PC-3 (cell line): ENCODE data around the gene LIN7B. TPM values are rescaled to one million over a fixed set of nuclear protein-coding genes. Genes with fewer than 3 reads are reported as not detected.

Experiments
- ATAC-seq: fragments of 200-7000 bp; cut with Tn5 transposase; 2 replicates; pipeline ENCODE4 v1.9.1; 2020; ENCODE audit warnings: mild to moderate bottlenecking, moderate library complexity
- BruUV-seq: library from RNA; stranded (reverse); fragments of 400-500 nt; replicated peaks from 2 replicates; lab custom pipeline; 2021; lab: Mats Ljungman, UMichigan
- CTCF ChIA-PET: fragments of 300-600 bp; sonication (Branson Sonifier 250); formaldehyde crosslinking; loops from one replicate; lab custom pipeline; 2022; ENCODE audit warnings: antibody characterized with exemption; lab: Charles Lee
- POLR2A ChIA-PET: fragments of 300-600 bp; sonication (Branson Sonifier 250); formaldehyde crosslinking; loops from one replicate; lab custom pipeline; 2022; ENCODE audit warnings: antibody characterized with exemption; ENCODE audit not compliant: unreplicated experiment; lab: Charles Lee
- DNase-seq: peaks from one replicate; pipeline ENCODE4 v3.0.0-alpha.2; 2015
- H2AFZ ChIP-seq: fragments of 300-600 bp; sonication (generic); 2 replicates; pipeline ENCODE4 v1.6.0; 2016; ENCODE audit warnings: antibody characterized with exemption, low read length
- H3F3A ChIP-seq: fragments of 300-600 bp; sonication (generic); one replicate; pipeline ENCODE4 v1.6.0; 2017; ENCODE audit warnings: antibody characterized with exemption, low read length, control low read depth, mild to moderate bottlenecking; ENCODE audit not compliant: unreplicated experiment
- H3K27ac ChIP-seq: fragments of 300-600 bp; sonication (generic); 2 replicates; pipeline ENCODE4 v1.5.1; 2016; ENCODE audit warnings: mild to moderate bottlenecking, low read length
- H3K27me3 ChIP-seq: fragments of 300-600 bp; sonication (generic); 2 replicates; pipeline ENCODE4 v1.6.1; 2016; ENCODE audit warnings: low read length, mixed read lengths
- H3K36me3 ChIP-seq: fragments of 300-600 bp; sonication (generic); 2 replicates; pipeline ENCODE4 v1.6.1; 2016; ENCODE audit warnings: low read depth, mixed run types, low read length, mixed read lengths
- H3K4me1 ChIP-seq: fragments of 300-600 bp; sonication (generic); 2 replicates; pipeline ENCODE4 v1.5.1; 2016; ENCODE audit warnings: low read length; ENCODE audit not compliant: insufficient read depth
- H3K4me2 ChIP-seq: fragments of 300-600 bp; sonication (generic); 2 replicates; pipeline ENCODE4 v1.6.0; 2016; ENCODE audit warnings: low read length
- H3K4me3 ChIP-seq: fragments of 300-600 bp; sonication (generic); 2 replicates; pipeline ENCODE4 v1.5.1; 2016; ENCODE audit warnings: mild to moderate bottlenecking, low read length, mixed read lengths
- H3K79me2 ChIP-seq: fragments of 300-600 bp; sonication (generic); 2 replicates; pipeline ENCODE4 v1.6.1; 2017; ENCODE audit warnings: low read length, mixed read lengths
- H3K9ac ChIP-seq: fragments of 300-600 bp; sonication (generic); 2 replicates; pipeline ENCODE4 v1.6.0; 2016; ENCODE audit warnings: mild to moderate bottlenecking, low read length
- H3K9me2 ChIP-seq: fragments of 300-600 bp; sonication (generic); replicated peaks from 2 replicates; pipeline ENCODE4 v1.6.1; 2016; ENCODE audit warnings: mixed run types, low read length, mixed read lengths
- H3K9me3 ChIP-seq: fragments of 300-600 bp; sonication (generic); 2 replicates; pipeline ENCODE4 v1.6.1; 2016; ENCODE audit warnings: low read length, mixed read lengths
- H4K20me1 ChIP-seq: fragments of 300-600 bp; sonication (generic); 2 replicates; pipeline ENCODE4 v1.6.1; 2016; ENCODE audit warnings: low read length, mixed read lengths
- CTCF ChIP-seq: fragments of 300-600 bp; sonication (generic); conservative IDR thresholded peaks from 2 replicates; pipeline ENCODE4 v1.5.1; 2017; ENCODE audit warnings: antibody characterized with exemption, low read depth, mild to moderate bottlenecking, low read length
- EZH2 ChIP-seq: fragments of 300-600 bp; sonication (generic); IDR thresholded peaks from one replicate; pipeline ENCODE4 v1.6.1; 2017; ENCODE audit warnings: antibody characterized with exemption, mild to moderate bottlenecking, low read length; ENCODE audit not compliant: unreplicated experiment
- EZH2phosphoT487 ChIP-seq: fragments of 300-600 bp; sonication (generic); IDR thresholded peaks from 2 replicates; pipeline ENCODE4 v1.6.1; 2018; ENCODE audit warnings: mild to moderate bottlenecking, antibody characterized with exemption, low read length, borderline replicate concordance
- intact Hi-C: fragments of 100-400 bp; cut with micrococcal nuclease; formaldehyde crosslinking; loops from 2 replicates; pipeline ENCODE4 v1.9.0; 2023
- total RNA-seq: library from RNA; depleted of rRNA; stranded (reverse); fragments of >200 nt; gene quantifications from 2 replicates; pipeline ENCODE4 v1.2.3, GENCODE V29; 2014

Gene LIN7B
- total RNA-seq, 1 experiment from 2014 or later = 11.6 TPM

GRCh38 chr19:49151267-49152118, 37.3 kb downstream of the LIN7B start:
- POLR2A ChIA-PET = interaction anchor here (0.7 kb wide), 1 partner anchor 159 kb away, joined by 3 read pairs; no protein-coding TSS in a partner anchor

GRCh38 chr19:49152119-49152550, 38.0 kb downstream of the LIN7B start:
- H3K36me3 ChIP-seq = no peaks in the 10 kb centered on the region
- BruUV-seq = no TSS peak
- H3K79me2 ChIP-seq = no peaks in the 10 kb centered on the region
- H2AFZ ChIP-seq = no peak overlapping the region
- no peak overlapping the region for H3K4me3 ChIP-seq
- CTCF ChIA-PET = no interaction called here
- no peak for DNase-seq
- H3K9me2 ChIP-seq = no peaks in the 10 kb centered on the region
- H3K9ac ChIP-seq = no peak overlapping the region
- no peaks in the 10 kb centered on the region for H4K20me1 ChIP-seq
- peaks cover 25% of the 10 kb centered on the region for H3K4me1 ChIP-seq
- no peak for ATAC-seq
- no peak overlapping the region for H3K4me2 ChIP-seq
- intact Hi-C loops = no loop called here
- no peak overlapping the region for H3K27ac ChIP-seq
- no peaks in the 10 kb centered on the region for H3K9me3 ChIP-seq
- H3K27me3 ChIP-seq = no peaks in the 10 kb centered on the region
- TF ChIP-seq EZH2 (no peak), CTCF (no peak), EZH2phosphoT487 (no peak)
- POLR2A ChIA-PET = no interaction called here
- no peaks in the 10 kb centered on the region for H3F3A ChIP-seq

More at GRCh38 chr19:49151267-49152118, 37.3 kb downstream of the LIN7B start:
- DNase-seq (peak; percentile 95), ATAC-seq (peak; percentile 41)
- no peaks in the 10 kb centered on the region for H3K36me3 ChIP-seq
- H3K79me2 ChIP-seq = no peaks in the 10 kb centered on the region
- H3K9me3 ChIP-seq = no peaks in the 10 kb centered on the region
- H3K4me1 ChIP-seq = peaks cover 25% of the 10 kb centered on the region
- no peak overlapping the region for H2AFZ ChIP-seq
- peak overlapping the region; percentile 75; the same call in 1 of the 2 replicates for H3K9ac ChIP-seq
- intact Hi-C loops = no loop called here
- no TSS peak for BruUV-seq
- TF ChIP-seq EZH2phosphoT487 = no peak
- TF ChIP-seq EZH2 = no peak
- no peak for TF ChIP-seq CTCF
- no peaks in the 10 kb centered on the region for H4K20me1 ChIP-seq
- H3K9me2 ChIP-seq = no peaks in the 10 kb centered on the region
- H3K27ac ChIP-seq = peak overlapping the region; percentile 13; the same call in 1 of the 2 replicates
- no peaks in the 10 kb centered on the region for H3K27me3 ChIP-seq
- H3F3A ChIP-seq = no peaks in the 10 kb centered on the region
- CTCF ChIA-PET = interaction anchor here (1.1 kb wide), 1 partner anchor 54 kb away, joined by 4 read pairs; no protein-coding TSS in a partner anchor
- H3K4me3 ChIP-seq = peak overlapping the region; percentile 71
- H3K4me2 ChIP-seq = peak overlapping the region; percentile 91
